Stomach (tissue), 9 donors: ENCODE results near the gene CFAP65. TPM values are rescaled to one million over a fixed set of nuclear protein-coding genes. Genes with fewer than 3 reads are reported as not detected.
A peak's percentile ranks its signal among the peaks of the same experiment; 100 is the strongest.

ENCODE experiments used
- DNase-seq, 2 donors: peaks; one replicate each; pipeline versions ENCODE4 v3.0.0 to v3.0.0-alpha.2; 2013 to 2019
- H3K27ac ChIP-seq, 5 donors: fragments of 200-600 bp in 4 of 5; sonication (generic) in 4 of 5; one replicate each; pipeline ENCODE4 v1.5.1; 2013 to 2019; ENCODE audit warnings: mild to moderate bottlenecking in 1 of 5, moderate library complexity in 1 of 5
- H3K27me3 ChIP-seq, 3 donors: fragments of 200-600 bp; sonication (generic); one replicate each; pipeline ENCODE4 v1.5.1; 2017 to 2019; ENCODE audit warnings: mixed run types in 1 of 3
- H3K36me3 ChIP-seq, 4 donors: fragments of 200-600 bp; sonication (generic); 1 replicate in 3 of 4; 2 replicates in 1 of 4; pipeline ENCODE4 v1.5.1; 2016 to 2019
- H3K4me1 ChIP-seq, 4 donors: fragments of 200-600 bp; sonication (generic); one replicate each; pipeline ENCODE4 v1.5.1; 2016 to 2019
- H3K4me3 ChIP-seq, 4 donors: fragments of 200-600 bp; sonication (generic) in 3 of 4; one replicate each; pipeline ENCODE4 v1.5.1; 2016 to 2019; ENCODE audit warnings: mild to moderate bottlenecking in 1 of 4
- H3K9me3 ChIP-seq, 4 donors: fragments of 200-600 bp; sonication (generic); one replicate each; pipeline ENCODE4 v1.5.1; 2016 to 2019
- CTCF ChIP-seq, 7 experiments: fragments of 450-650 bp in 4 of 7; fragments of 200-600 bp in 3 of 7; sonication (generic) in 3 of 7; IDR thresholded peaks; one replicate each; pipeline ENCODE4 v1.5.1; 2016 to 2019; ENCODE audit warnings: antibody characterized with exemption in 7 of 7, control low read depth in 2 of 7, mild to moderate bottlenecking in 1 of 7
- EP300 ChIP-seq: sonication (generic); formaldehyde crosslinking; IDR thresholded peaks from one replicate; pipeline ENCODE4 v1.6.1; 2017; ENCODE audit warnings: antibody characterized with exemption
- POLR2A ChIP-seq, 4 donors: fragments of 450-650 bp; IDR thresholded peaks; one replicate each; pipeline ENCODE4 v1.6.1; 2016; ENCODE audit warnings: antibody characterized with exemption in 4 of 4, control low read depth in 2 of 4, mild to moderate bottlenecking in 1 of 4, moderate library complexity in 1 of 4
- POLR2AphosphoS5 ChIP-seq, 3 donors: sonication (generic); formaldehyde crosslinking; IDR thresholded peaks; one replicate each; pipeline ENCODE4 v1.6.1; 2016; ENCODE audit warnings: antibody characterized with exemption in 3 of 3
- WGBS, 5 donors: extraction: QIAGEN DNeasy Blood & Tissue Kit in 3 of 5; methylation state at CpG; one replicate each; pipeline versions ENCODE4 v1.1.5 to v1.1.7; 2013 to 2018; 5-methylcytosine and 5-hydroxymethylcytosine counted together
- intact Hi-C: fragments of 100-400 bp; cut with DNase I; formaldehyde crosslinking; loops from one replicate; pipeline ENCODE4 v1.15.1; 2023; ENCODE audit warnings: low total_unique reads
- polyA plus RNA-seq, 3 donors: library from polyadenylated mRNA; stranded (reverse); fragments of 200-250 nt; gene quantifications; one replicate each; pipeline ENCODE4 v1.2.3, GENCODE V29; 2013
- total RNA-seq, 5 donors: library from RNA; depleted of rRNA; stranded (reverse); fragments of >200 nt; gene quantifications; one replicate each; pipeline versions ENCODE4 v1.1.0 to v1.2.3, GENCODE V29; 2014 to 2016
- donor health status: healthy with polysubstance abuse.
- donor health status: Bipolar disorder and iron deficiency.
- donor health status: healthy.

The CFAP65 gene
- total and polyA plus RNA-seq, 8 donors, result 0.10 to 2.6 TPM; not detected in 6

DNA sequence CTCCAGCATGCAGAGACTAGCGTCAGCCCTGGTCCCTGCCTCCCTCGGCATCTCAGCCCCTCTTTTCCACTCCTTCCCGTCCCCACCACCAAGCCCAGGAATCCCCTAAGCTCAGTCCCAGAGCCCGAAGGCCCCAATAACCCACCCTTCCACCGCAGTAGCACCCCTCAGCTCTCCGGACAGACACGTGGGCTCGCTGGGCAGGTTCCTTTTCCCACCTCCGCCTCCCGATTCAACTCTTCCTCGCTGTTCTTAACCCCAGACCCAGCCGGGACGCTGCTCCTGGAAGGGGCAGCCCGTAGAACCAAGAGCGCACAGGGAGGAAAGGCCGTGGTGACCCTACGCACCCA lies 18.0 kb upstream of the CFAP65 start:
- Histone ChIP-seq H3K4me3 (peak overlapping the region; percentile 46 to 61 (median 56)), H3K36me3 (peaks cover 0 to 23% (median 10%) of the 10 kb centered on the region in 4 donors), H3K4me1 (peaks cover 41 to 55% (median 53%) of the 10 kb centered on the region in 4 donors), H3K9me3 (no peaks in the 10 kb centered on the region), H3K27me3 (peaks cover 15 to 99% (median 55%) of the 10 kb centered on the region in 3 donors), H3K27ac (peak overlapping the region; percentile 69 to 85 (median 73))
- 0 to 4% (median 2%) methylated on average over 9 to 17 of the region's 17 CpGs for WGBS, 5 donors
- TF ChIP-seq POLR2AphosphoS5 (IDR thresholded peaks at IDR 0.05), result no peak
- no peak for TF ChIP-seq EP300
- TF ChIP-seq POLR2A (IDR thresholded peaks at IDR 0.05), result no peak
- no peak for TF ChIP-seq CTCF (IDR thresholded peaks at IDR 0.05)
- intact Hi-C loops, result loop anchor here (5.0 kb wide), 1 partner anchor 98 kb away; no protein-coding TSS in a partner anchor
- no peak for DNase-seq

- H3K4me3 ChIP-seq, result peak overlapping the region; percentile 46 to 61 (median 56)
- WGBS, 5 donors, result 3 to 6% (median 4%) methylated on average over 20 to 42 of the region's 42 CpGs
- H3K27ac ChIP-seq, result peak overlapping the region; percentile 69 to 85 (median 73)
- TF ChIP-seq EP300 (no peak), POLR2AphosphoS5 (IDR thresholded peaks at IDR 0.05) (peak in 2 of 3 donors; percentile 20 to 45)
- intact Hi-C loops, result loop anchor here (5.0 kb wide), 1 partner anchor 99 kb away; no protein-coding TSS in a partner anchor
- H3K9me3 ChIP-seq, result no peaks in the 10 kb centered on the region
- DNase-seq, result peak; percentile 71 to 94
- peaks cover 41 to 55% (median 53%) of the 10 kb centered on the region in 4 donors for H3K4me1 ChIP-seq
- peaks cover 15 to 100% (median 55%) of the 10 kb centered on the region in 3 donors for H3K27me3 ChIP-seq
- peaks cover 0 to 23% (median 12%) of the 10 kb centered on the region in 4 donors for H3K36me3 ChIP-seq
Observed at GRCh38 chr2:219058541-219059374, 17.4 kb upstream of the CFAP65 start.

GRCh38 chr2:219057709-219058540 lies 16.6 kb upstream of the CFAP65 start:
- Histone ChIP-seq H3K27ac (peak overlapping the region in 2 of 5 donors; percentile 24 to 85), H3K9me3 (no peaks in the 10 kb centered on the region), H3K27me3 (peaks cover 15 to 91% (median 55%) of the 10 kb centered on the region in 3 donors), H3K4me1 (peaks cover 41 to 55% (median 53%) of the 10 kb centered on the region in 4 donors), H3K4me3 (peak overlapping the region; percentile 46 to 61 (median 56)), H3K36me3 (peaks cover 0 to 23% (median 12%) of the 10 kb centered on the region in 4 donors)
- TF ChIP-seq EP300, result no peak
- no peak for TF ChIP-seq POLR2A (IDR thresholded peaks at IDR 0.05)
- TF ChIP-seq POLR2AphosphoS5 (IDR thresholded peaks at IDR 0.05), result peak in 2 of 3 donors; percentile 18 to 75
- TF ChIP-seq CTCF (IDR thresholded peaks at IDR 0.05), result peak in 5 of 7 experiments; percentile 90 to 96 (median 92)
- intact Hi-C loops, result loop anchor here (5.0 kb wide), 1 partner anchor 99 kb away; no protein-coding TSS in a partner anchor
- DNase-seq, result peak; percentile 87 to 93
- 3 to 6% (median 4%) methylated on average over 26 to 52 of the region's 52 CpGs for WGBS, 5 donors

DNA sequence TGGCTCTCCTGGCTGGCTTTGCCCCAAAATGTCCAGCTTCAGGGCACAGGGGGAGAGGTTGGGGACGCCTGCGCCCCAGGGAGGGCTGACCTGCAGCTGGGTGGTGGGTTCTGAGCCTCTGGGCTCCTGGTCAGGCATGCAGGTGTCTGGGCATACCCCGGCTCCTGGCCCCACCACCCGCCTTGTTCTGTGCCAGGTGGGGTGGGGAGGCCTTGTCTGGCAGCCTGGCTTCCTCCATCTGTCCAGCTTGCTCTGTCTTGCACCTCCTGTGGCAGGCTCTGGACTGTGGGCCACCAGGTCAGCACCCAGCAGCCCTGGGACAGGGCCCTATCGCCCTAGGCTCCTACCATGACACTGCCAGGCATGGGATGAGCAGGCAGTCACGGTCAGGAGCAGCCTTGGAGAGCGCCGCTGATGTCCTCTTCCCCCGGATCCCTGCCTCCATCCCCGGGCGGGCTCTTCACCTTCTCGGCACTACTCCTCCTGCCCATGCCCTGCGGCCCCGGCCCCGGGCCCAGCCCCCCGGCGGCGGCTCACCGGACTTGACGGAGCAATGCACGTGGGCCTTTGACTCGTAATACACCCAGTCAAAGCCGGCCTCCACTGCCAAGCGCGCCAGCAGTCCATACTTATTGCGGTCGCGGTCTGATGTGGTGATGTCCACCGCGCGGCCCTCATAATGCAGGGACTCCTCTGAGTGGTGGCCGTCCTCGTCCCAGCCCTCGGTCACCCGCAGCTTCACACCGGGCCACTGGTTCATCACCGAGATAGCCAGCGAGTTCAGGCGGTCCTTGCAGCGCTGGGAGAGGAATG lies 15.8 kb upstream of the CFAP65 start:
- no peaks in the 10 kb centered on the region for H3K9me3 ChIP-seq
- peak overlapping the region; percentile 19 to 61 (median 56) for H3K4me3 ChIP-seq
- peaks cover 0 to 23% (median 12%) of the 10 kb centered on the region in 4 donors for H3K36me3 ChIP-seq

More for the DNA sequence above, 15.8 kb upstream of the CFAP65 start:
- intact Hi-C loops, result loop anchor here (5.0 kb wide), 1 partner anchor 100 kb away; no protein-coding TSS in a partner anchor
- peak in 1 of 2 donors; percentile 23 for DNase-seq
- peaks cover 41 to 55% (median 53%) of the 10 kb centered on the region in 4 donors for H3K4me1 ChIP-seq
- 7 to 19% (median 16%) methylated on average over 19 to 40 of the region's 40 CpGs for WGBS, 5 donors
- peaks cover 15 to 88% (median 55%) of the 10 kb centered on the region in 3 donors for H3K27me3 ChIP-seq
- no peak overlapping the region for H3K27ac ChIP-seq
- TF ChIP-seq POLR2A (IDR thresholded peaks at IDR 0.05) (no peak), EP300 (no peak), CTCF (IDR thresholded peaks at IDR 0.05) (no peak), POLR2AphosphoS5 (IDR thresholded peaks at IDR 0.05) (no peak)
